H1 (cell line): ENCODE data around the gene RAD51B. TPM values are rescaled to one million over a fixed set of nuclear protein-coding genes. Genes with fewer than 3 reads are reported as not detected.

ENCODE experiments used
- HDAC6 ChIP-seq: IDR thresholded peaks from one replicate; pipeline ENCODE4 v1.7.1; 2012; ENCODE audit warnings: low read depth, mild to moderate bottlenecking, inconsistent platforms, low read length, moderate library complexity
- NANOG ChIP-seq: IDR thresholded peaks from 2 replicates; pipeline ENCODE4 v1.6.1; 2011; ENCODE audit warnings: low read length, low read depth, mild to moderate bottlenecking, inconsistent platforms; ENCODE audit not compliant: insufficient read depth, poor library complexity, severe bottlenecking
- SIX5 ChIP-seq: IDR thresholded peaks from 2 replicates; pipeline ENCODE4 v1.6.1; 2011; ENCODE audit warnings: mild to moderate bottlenecking, low read depth, low read length
- SUZ12 ChIP-seq: fragments of 200-600 bp; sonication (generic); IDR thresholded peaks from 2 replicates; pipeline ENCODE4 v1.6.1; 2012; ENCODE audit warnings: mild to moderate bottlenecking, inconsistent platforms, low read length, moderate library complexity, mixed read lengths
- TAF7 ChIP-seq: optimal IDR thresholded peaks from 2 replicates; pipeline ENCODE3; 2011; ENCODE audit warnings: low read depth, mild to moderate bottlenecking, inconsistent platforms, low read length, moderate library complexity, borderline replicate concordance
- polyA plus RNA-seq, 7 experiments: library from polyadenylated mRNA; depleted of rRNA in 3 of 7; stranded (reverse) in 5 of 7; unstranded in 2 of 7; fragments of >200 nt in 5 of 7; fragments of 200-250 nt in 2 of 7; gene quantifications; 1 replicate in 5 of 7; 2 replicates in 1 of 7; 4 replicates in 1 of 7; pipeline versions ENCODE4 v1.2.1 to v1.2.3, GENCODE V29; 2011 to 2013; ENCODE audit warnings: missing spikeins in 2 of 7, mixed read lengths in 2 of 7
- total RNA-seq: library from RNA; stranded (reverse); fragmentation: NEBNext Ultra II Directional; extraction: Animal tissue kit (Norgen Biotek cat#: 25700); gene quantifications from 2 replicates; pipeline ENCODE4 v1.2.1, GENCODE V29; 2021
- TF ChIP-seq, protein P1 (sequence below): fragments of 300-600 bp; sonication (generic); IDR thresholded peaks from 2 replicates; pipeline ENCODE4 v1.7.1; 2012; ENCODE audit warnings: low read length, moderate library complexity, mild to moderate bottlenecking, inconsistent platforms; ENCODE audit not compliant: insufficient replicate concordance
- TF ChIP-seq, protein P2 (sequence below): IDR thresholded peaks from 2 replicates; pipeline ENCODE4 v1.6.1; 2012; ENCODE audit warnings: low read length, inconsistent platforms

Gene RAD51B
- total and polyA plus RNA-seq, 2 of the 8 experiments (the other 6 are each of a cell fraction or from before 2014, with no cell fraction given) = 3.9 to 14.9 TPM

DNA sequence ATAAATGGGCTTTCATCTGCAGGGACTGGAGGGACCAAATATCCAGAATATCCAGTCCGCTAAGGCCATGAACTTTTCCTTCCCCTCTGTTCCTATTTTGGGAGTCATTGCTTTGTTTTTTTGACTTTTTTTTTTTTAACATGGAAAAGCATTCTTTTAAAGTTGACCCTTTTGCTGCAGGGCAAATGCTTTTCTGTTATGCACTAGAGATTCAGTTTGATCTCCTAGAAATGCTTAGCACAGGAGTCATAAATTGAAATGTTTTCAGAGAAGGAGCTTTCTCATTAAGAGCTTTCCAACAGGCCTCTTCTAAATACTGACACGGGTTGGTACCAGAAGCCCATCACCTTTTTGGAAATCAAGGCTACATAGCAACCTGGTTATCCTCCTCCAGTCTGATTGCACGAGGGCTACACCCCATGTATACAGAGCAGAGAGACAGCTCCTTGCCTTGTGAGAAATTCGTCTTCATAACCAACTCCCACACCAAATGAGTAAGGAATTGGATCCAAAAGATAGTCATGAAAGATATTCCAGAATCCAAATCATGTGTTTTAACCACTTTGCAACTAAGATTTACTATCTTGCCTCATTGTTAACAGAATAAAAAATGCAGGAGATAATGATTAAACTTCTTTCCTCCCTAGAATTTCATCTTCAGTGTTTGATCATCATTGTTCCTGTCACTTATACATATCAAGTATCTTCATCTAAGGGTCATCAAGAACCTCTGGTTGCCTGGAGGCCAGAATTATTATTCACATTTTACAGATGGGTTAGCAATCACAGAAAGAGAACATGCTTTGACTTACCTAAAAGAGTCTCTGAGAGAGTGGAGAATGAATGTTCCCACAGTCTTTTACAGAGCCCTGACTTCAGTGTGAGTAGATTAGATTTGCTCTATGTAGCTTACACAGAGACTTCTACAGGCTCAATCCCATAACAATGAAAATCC is 583.9 kb downstream of the RAD51B start (continued):
- TF ChIP-seq, protein P1, sequence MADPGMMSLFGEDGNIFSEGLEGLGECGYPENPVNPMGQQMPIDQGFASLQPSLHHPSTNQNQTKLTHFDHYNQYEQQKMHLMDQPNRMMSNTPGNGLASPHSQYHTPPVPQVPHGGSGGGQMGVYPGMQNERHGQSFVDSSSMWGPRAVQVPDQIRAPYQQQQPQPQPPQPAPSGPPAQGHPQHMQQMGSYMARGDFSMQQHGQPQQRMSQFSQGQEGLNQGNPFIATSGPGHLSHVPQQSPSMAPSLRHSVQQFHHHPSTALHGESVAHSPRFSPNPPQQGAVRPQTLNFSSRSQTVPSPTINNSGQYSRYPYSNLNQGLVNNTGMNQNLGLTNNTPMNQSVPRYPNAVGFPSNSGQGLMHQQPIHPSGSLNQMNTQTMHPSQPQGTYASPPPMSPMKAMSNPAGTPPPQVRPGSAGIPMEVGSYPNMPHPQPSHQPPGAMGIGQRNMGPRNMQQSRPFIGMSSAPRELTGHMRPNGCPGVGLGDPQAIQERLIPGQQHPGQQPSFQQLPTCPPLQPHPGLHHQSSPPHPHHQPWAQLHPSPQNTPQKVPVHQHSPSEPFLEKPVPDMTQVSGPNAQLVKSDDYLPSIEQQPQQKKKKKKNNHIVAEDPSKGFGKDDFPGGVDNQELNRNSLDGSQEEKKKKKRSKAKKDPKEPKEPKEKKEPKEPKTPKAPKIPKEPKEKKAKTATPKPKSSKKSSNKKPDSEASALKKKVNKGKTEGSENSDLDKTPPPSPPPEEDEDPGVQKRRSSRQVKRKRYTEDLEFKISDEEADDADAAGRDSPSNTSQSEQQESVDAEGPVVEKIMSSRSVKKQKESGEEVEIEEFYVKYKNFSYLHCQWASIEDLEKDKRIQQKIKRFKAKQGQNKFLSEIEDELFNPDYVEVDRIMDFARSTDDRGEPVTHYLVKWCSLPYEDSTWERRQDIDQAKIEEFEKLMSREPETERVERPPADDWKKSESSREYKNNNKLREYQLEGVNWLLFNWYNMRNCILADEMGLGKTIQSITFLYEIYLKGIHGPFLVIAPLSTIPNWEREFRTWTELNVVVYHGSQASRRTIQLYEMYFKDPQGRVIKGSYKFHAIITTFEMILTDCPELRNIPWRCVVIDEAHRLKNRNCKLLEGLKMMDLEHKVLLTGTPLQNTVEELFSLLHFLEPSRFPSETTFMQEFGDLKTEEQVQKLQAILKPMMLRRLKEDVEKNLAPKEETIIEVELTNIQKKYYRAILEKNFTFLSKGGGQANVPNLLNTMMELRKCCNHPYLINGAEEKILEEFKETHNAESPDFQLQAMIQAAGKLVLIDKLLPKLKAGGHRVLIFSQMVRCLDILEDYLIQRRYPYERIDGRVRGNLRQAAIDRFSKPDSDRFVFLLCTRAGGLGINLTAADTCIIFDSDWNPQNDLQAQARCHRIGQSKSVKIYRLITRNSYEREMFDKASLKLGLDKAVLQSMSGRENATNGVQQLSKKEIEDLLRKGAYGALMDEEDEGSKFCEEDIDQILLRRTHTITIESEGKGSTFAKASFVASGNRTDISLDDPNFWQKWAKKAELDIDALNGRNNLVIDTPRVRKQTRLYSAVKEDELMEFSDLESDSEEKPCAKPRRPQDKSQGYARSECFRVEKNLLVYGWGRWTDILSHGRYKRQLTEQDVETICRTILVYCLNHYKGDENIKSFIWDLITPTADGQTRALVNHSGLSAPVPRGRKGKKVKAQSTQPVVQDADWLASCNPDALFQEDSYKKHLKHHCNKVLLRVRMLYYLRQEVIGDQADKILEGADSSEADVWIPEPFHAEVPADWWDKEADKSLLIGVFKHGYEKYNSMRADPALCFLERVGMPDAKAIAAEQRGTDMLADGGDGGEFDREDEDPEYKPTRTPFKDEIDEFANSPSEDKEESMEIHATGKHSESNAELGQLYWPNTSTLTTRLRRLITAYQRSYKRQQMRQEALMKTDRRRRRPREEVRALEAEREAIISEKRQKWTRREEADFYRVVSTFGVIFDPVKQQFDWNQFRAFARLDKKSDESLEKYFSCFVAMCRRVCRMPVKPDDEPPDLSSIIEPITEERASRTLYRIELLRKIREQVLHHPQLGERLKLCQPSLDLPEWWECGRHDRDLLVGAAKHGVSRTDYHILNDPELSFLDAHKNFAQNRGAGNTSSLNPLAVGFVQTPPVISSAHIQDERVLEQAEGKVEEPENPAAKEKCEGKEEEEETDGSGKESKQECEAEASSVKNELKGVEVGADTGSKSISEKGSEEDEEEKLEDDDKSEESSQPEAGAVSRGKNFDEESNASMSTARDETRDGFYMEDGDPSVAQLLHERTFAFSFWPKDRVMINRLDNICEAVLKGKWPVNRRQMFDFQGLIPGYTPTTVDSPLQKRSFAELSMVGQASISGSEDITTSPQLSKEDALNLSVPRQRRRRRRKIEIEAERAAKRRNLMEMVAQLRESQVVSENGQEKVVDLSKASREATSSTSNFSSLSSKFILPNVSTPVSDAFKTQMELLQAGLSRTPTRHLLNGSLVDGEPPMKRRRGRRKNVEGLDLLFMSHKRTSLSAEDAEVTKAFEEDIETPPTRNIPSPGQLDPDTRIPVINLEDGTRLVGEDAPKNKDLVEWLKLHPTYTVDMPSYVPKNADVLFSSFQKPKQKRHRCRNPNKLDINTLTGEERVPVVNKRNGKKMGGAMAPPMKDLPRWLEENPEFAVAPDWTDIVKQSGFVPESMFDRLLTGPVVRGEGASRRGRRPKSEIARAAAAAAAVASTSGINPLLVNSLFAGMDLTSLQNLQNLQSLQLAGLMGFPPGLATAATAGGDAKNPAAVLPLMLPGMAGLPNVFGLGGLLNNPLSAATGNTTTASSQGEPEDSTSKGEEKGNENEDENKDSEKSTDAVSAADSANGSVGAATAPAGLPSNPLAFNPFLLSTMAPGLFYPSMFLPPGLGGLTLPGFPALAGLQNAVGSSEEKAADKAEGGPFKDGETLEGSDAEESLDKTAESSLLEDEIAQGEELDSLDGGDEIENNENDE = no peak
- TF ChIP-seq NANOG = no peak
- TF ChIP-seq SUZ12 = no peak
- no peak for TF ChIP-seq TAF7
- TF ChIP-seq SIX5 = no peak
- TF ChIP-seq, protein P2, sequence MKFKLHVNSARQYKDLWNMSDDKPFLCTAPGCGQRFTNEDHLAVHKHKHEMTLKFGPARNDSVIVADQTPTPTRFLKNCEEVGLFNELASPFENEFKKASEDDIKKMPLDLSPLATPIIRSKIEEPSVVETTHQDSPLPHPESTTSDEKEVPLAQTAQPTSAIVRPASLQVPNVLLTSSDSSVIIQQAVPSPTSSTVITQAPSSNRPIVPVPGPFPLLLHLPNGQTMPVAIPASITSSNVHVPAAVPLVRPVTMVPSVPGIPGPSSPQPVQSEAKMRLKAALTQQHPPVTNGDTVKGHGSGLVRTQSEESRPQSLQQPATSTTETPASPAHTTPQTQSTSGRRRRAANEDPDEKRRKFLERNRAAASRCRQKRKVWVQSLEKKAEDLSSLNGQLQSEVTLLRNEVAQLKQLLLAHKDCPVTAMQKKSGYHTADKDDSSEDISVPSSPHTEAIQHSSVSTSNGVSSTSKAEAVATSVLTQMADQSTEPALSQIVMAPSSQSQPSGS = no peak
- TF ChIP-seq HDAC6 = no peak
